Gastroesophageal sphincter (tissue), 3 donors: Measurements from ENCODE around the gene CPNE1.

Experiments
- EP300 ChIP-seq: sonication (generic); formaldehyde crosslinking; IDR thresholded peaks from one replicate; pipeline ENCODE4 v1.6.1; 2017; ENCODE audit warnings: antibody characterized with exemption, mild to moderate bottlenecking
- POLR2A ChIP-seq, 2 donors: fragments of 450-650 bp; IDR thresholded peaks; one replicate each; pipeline ENCODE4 v1.6.1; 2017; ENCODE audit warnings: antibody characterized with exemption in 2 of 2, mild to moderate bottlenecking in 2 of 2, moderate library complexity in 1 of 2
- POLR2AphosphoS5 ChIP-seq: sonication (generic); formaldehyde crosslinking; IDR thresholded peaks from one replicate; pipeline ENCODE4 v1.6.1; 2017; ENCODE audit warnings: antibody characterized with exemption
- TF ChIP-seq, protein P1 (sequence below), 4 experiments: fragments of 200-600 bp in 2 of 4; fragments of 450-650 bp in 2 of 4; sonication (generic) in 1 of 4; IDR thresholded peaks; one replicate each; pipeline ENCODE4 v1.5.1; 2017 to 2019; ENCODE audit warnings: antibody characterized with exemption in 4 of 4, mild to moderate bottlenecking in 2 of 4, moderate library complexity in 2 of 4

DNA sequence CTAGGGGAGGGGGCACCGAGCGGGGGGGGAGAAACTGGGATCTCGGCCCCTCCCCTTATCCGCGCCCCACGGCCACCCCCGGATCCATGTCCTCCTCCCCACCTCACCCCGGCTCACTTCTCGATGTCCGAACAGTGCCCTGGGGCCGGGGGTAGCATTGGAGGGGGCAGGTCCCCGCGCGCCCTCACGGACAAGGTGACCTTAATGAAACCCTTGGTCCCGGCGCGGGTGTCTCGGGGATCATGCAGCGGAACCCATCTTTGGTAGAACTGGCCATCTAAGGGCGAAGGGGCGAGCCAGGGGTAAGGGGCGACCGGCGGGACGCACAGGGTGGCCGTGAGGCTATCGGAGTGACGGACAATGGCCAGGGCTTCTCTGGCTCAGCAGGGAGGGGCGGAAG lies 62.7 kb downstream of the CPNE1 start:
- TF ChIP-seq, protein P1, sequence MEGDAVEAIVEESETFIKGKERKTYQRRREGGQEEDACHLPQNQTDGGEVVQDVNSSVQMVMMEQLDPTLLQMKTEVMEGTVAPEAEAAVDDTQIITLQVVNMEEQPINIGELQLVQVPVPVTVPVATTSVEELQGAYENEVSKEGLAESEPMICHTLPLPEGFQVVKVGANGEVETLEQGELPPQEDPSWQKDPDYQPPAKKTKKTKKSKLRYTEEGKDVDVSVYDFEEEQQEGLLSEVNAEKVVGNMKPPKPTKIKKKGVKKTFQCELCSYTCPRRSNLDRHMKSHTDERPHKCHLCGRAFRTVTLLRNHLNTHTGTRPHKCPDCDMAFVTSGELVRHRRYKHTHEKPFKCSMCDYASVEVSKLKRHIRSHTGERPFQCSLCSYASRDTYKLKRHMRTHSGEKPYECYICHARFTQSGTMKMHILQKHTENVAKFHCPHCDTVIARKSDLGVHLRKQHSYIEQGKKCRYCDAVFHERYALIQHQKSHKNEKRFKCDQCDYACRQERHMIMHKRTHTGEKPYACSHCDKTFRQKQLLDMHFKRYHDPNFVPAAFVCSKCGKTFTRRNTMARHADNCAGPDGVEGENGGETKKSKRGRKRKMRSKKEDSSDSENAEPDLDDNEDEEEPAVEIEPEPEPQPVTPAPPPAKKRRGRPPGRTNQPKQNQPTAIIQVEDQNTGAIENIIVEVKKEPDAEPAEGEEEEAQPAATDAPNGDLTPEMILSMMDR (IDR thresholded peaks at IDR 0.05): no peak
- TF ChIP-seq POLR2AphosphoS5: no peak
- TF ChIP-seq POLR2A (IDR thresholded peaks at IDR 0.05): no peak
- no peak for TF ChIP-seq EP300
